Fibroblast of skin of right biceps (primary cell): ENCODE data around the gene TIE1.

Source experiments
- DNase-seq: peaks from one replicate; pipeline ENCODE4 v3.0.0-alpha.2; 2013

TIE1 gene

DNA sequence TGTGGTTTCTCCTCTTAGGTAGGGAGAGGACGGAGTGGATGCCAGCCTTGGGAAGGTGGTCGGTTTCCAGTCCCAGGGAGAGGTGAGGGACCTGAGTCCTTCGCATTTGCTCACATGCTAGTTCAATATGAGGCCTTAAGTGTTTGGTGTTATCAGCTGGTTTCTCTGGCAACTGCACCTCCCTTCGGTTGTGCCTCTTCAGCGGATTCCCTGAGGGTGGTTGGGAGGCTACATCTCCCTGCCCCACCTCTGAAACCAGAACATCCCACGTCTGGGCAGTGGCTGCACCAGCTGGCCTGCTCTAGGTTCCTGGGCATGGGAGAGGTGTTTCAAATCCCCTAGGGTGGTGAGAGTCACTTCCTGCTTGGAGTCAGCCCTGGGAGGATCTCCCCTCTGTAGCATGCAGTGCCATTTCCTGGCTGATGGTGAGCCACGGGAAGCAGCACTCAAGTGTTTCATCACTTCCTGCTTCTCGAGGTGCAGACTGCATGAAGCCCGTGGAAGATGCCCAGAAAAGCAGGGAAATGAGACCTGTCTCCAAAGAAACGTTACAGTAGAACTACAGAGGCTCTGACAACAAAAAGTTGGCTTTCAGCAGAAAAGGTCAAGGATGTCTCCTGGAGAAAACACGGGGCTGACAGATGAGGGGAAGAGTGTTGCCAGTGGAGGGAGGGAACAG lies 26.5 kb upstream of the TIE1 start:
- DNase-seq, result peak; percentile 70

DNA sequence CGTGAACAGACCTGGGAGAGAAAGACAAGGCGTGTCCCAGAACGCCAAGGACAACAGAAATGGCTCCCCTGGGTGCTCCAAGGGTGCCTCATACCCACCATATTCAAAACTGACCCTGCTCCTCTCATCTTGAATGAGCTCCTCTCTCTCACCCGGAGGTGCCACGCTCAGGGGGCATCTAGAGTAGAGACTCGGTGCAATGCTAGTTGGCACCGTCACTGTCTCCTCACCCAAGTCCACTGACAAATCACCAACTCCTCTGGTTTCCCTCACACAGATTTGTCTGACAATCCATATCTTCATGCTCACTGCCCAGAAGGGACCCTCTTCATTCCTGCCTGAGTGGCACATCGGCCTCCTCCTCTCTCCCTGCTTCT lies 26.0 kb upstream of the TIE1 start:
- no peak for DNase-seq

DNA sequence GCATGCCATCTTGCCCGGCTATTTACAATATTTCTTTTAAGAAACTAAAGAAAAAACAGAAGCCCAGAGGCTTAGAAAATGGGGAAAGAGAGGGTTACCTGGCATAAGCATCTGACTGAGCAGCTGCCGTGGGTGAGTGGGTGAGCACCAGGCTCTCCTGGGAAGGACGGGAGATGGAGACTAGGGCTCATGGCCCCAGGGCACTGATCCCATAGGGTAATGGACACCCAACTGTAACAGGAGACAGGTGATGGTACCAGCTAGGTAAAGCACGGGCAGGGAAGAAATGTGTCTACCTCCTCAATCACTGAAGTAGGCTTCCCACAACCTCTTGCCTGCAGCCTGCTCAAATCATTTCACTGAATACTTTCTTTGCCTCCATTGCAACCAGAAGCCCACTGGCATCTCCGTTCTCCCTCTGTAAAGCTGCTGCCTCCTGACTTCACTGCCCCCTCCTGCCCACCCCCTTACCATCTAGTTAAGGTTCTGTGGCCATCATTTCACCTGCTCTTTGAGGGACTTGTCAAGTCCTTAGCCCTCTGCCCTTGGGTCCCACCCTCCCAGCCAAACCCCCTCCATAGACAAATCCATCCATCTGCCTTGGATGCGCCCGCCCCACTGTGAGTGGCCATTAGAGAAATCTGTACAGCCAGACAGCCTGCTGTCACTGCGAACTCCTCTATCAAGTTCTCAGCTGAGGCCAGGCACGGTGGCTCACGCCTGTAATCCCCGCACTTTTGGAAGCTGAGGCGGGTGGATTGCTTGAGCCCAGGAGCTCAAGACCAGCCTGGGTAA lies 24.8 kb upstream of the TIE1 start:
- DNase-seq, result no peak

DNA sequence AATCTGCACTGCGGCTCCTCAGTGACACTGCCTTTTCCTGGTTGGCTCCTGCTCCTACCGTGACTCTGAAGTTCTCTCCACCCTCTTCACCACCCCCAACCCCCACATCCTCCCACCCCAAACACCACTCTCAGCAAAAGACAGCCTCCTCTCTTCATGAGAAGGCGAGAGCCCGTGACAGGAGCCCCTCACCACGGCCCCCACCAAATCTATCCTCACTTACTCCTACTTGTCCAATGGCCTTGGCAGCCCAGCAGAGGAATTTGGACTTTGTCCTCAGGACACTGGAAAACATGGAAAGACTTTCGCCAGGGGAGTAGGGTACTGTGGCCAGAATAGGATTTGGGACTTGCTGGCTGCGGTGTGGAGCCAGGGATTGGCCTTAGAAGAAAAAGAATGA lies 24.1 kb upstream of the TIE1 start:
- DNase-seq, result no peak

DNA sequence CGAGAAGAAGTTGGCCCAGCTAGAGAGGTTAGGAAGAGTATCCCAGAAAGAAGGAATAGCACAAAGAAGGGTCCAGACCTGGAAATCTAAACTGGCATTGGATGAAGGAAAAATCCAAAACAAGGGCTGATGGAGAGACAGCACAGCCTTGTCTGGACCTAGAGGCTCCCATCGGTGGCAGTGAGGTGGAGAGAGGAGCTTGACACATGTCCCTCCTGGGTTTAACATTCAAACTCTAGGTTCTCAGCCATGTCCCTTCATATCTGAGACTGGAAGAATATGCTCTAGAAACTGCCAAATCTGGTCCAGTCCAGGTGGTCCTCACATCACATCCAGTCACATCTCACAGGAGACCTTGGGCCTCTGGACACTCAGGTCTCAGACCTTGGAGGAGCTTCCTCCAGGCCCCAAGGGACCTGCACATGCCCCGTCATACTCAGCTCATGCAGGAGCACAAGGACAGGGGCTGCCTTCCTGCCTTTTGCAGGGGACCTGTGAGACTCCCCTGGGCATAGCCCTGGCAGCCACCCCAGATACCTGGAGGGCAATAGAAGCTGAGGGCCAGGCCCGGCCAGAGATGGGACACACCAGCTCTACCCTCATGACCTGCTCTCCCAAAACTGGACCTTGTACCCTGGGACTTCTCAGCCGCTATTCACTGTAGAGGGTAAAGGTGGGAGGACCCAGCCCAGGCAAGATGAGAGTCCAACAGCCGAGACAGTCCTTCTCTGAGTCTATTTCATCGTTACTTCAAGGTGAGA lies 23.5 kb upstream of the TIE1 start:
- DNase-seq, result no peak

DNA sequence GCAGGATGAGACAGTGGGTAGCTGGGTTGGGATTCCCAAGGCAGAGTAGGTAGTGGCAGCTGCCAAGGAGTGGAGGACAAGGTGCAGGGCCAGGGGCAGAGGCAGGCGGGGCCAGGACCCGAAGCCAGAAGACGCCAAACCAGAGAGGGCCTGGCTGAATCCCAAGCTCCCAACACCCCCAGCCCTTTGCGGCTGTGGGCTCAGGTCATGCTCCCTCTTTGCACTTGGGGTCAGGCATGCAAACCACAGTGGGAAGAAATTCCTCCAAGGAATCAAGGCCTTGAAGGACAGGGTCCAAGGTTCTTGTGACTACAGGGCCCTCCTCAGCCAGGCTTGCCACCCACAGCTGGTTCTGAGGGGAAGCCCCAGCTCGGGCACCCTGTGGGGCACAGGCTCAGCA lies 21.6 kb upstream of the TIE1 start:
- no peak for DNase-seq

DNA sequence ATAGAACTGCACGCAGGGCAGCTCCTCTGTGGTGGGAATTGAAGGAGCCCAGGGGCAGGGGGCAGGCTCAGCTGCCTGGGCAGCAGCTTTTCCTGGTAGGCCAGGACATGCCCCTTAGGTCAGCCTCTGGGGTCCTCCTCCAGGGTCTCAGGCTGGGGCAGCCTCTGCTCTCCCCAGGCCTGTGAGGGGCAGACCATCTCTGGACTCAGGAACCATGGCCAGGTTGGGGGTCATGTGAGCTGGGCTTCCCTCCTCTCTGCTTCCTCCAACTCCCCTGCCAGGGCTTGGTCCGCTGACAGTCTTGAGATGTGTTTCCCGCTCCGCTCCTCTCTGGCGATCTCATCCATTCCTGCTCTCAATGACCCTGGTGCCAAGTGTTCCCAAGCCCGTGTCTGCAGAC lies 21.1 kb upstream of the TIE1 start:
- DNase-seq, result no peak

DNA sequence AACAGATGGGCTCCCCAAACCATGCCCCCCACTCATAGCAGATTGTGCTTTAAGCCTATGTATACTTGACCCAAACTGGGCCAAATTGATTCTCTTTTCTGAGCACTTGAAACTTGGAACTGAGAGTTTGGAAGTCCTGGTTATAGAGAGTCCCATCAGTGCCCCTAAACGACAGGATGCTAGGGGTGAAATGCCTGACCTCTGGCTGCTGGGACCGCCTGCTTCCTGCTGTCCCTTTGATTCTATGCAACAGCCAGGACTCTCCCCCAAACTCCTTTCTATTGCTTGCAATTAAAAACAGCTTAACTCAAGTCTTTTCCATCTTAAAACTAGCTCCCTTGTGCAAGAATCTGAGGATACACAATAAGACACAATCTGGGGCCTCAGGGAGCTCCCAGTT lies 20.1 kb upstream of the TIE1 start:
- DNase-seq, result no peak

DNA sequence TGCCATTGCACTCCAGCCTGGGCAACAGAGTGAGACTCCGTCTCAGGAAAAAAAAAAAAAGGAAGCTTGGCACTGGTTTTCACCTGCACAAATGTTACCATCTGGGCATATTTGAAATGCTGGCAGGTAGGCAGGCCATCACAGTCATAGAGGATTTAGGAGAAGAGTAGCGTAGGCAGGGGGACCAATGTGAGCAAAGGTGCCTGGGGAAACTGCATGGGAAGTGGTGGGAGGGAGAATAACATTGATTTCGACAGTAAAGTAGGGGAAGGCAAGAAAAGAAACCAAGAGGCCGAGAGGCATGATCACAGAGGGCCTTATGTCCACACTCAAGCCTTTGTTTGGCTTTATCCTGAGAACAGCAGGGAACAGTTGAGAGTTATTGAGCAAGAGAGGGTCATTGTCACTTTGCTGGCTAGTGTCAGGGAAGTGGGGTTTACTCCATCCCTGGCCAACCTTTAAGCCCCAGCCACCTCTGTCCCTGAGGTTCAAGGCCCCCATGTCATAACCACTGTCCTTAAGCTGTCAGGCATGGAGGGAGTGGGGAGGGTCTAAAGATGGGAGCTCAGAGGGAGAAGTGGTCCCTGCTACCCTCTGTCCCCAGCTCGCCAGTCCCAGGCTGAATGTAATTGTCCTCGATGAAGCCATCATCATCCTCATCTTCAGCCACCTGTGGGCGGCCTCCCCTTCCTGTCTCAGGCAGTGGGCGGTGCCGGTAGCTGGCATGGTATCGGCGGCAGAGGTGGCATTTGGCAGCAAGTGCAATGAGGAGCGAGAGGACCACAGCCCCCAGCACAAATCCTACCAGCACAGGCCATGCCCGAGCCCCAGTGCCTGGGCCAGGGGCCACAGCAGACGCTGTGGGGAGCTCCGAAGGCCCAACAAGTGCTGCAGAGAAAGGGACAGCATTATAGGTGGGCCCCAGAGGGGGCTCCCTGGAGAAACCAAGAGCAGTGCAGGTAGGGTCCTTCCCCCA lies 18.3 kb upstream of the TIE1 start:
- no peak for DNase-seq

DNA sequence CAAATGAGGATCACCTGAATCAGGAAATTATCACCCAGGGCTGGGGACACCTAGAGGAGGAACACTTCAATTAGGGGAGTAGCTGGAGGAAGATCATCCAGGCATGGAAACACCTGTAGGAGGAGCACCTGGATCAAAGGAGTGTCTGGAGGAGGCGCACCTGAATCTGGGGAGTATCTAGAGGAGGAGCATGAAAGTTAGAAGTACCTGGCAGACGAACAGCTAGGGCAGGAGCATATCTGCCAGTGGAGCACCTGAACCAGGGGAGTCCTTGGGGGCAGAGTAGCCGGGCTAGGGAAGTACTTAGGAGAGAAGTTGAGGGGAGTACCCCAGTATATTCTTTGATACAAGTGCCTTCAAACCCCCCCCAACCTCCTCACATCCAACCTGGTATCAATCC lies 16.7 kb upstream of the TIE1 start:
- DNase-seq, result no peak

DNA sequence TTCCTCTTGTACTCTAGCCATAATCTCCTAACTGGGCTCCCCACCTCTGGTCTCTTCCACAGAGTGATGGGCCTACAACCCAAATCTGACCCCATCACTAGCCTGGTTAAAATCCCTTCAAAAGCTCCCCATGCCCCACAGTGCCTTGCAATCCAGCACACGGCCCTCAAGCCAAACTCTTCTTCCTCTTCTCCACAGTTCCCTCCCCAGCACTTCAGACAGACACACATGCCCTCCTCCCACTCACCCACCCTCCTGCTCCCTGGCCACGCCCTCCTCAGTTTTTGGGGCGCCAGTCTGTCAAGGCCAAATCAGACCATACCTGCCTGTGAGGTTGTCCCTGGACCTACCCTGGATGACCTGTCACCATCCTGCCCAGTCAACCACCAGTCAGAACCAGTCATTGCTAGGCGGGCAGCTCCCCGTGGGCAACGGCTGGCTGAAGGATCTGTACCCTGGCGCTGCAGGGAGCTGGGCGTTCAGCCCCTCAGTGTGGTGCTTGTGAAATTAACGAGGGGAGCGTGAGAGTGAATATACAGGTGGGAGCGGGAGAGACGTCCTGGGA lies 16.2 kb upstream of the TIE1 start:
- no peak for DNase-seq

DNA sequence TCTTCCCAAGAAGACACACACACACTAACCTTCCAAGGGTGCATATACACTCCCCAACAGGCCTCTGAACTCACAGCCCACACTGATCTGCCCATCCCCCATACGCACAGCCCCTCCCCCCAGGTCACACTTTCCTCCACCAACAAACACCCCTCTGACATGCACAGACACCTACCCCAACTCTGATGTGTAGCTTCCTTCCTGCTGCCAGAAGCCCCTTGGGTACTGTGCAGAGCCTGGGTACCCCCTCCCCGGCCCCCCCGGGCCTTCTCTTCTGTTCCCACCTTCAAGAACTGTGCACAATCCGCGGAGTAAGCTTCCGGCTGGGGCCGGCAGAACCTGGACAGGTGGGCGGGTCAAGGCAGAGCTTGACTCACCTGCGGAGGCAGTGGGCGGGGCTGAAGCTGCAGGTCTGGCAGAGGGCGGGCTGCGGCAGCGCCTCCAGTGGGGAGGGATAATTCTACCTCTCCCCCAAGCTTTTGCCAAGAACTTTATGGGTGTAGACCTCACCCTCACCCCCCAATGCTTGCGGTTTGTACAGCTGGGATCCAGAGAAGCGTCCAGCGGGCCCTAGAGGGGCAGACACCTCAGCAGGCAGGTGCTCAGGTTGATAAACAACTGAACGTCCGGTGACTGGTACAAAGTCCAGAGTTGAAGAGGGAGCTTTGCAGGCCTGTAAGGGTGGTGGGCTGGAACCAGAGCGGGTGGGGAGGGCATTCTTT lies 15.4 kb upstream of the TIE1 start, which contains the start of gene C1orf210:
Gene C1orf210, minus strand, starts transcription at position 313 of the 722 bp plus-strand sequence. CDS start 2,311 bp downstream, outside the sequence.
- DNase-seq, result no peak

DNA sequence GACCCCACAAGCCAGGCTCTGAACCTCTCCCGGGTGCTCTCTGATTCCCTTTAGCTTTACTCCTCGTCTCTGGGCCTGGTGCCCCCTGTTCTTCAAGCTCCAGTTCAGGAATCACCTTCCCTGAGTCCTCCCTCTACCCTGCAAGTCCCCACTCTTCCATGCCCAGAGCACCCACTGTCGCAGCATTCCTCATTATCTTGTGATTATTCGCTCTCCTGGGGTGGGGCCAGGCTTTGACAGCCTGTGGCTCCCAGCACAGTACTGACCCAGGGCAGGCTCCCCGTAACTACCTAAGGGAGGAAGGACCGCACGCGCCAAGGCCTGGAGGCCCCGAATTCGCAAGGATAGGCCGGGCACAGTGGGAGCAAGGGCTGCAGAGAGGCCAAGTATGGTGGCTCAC lies 14.7 kb upstream of the TIE1 start:
- DNase-seq, result no peak

DNA sequence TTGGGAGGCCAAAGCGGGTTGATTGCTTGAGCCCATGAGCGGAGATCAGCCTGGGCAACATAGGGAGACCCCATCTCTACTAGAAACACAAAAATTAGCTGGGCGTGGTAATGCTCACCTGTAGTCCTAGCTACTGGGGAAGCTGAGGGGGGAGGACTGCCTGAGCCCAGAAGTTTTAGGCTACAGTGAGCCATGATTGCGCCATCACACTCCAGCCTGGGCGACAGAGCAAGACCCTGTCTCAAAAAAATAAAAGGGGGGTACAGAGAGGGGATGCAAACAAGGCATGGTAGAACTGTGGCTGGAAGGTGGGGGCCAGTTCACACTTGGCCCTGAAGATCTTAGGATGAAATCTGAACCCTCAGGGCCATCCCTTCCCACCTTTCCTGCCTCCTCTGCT lies 14.2 kb upstream of the TIE1 start:
- no peak for DNase-seq

DNA sequence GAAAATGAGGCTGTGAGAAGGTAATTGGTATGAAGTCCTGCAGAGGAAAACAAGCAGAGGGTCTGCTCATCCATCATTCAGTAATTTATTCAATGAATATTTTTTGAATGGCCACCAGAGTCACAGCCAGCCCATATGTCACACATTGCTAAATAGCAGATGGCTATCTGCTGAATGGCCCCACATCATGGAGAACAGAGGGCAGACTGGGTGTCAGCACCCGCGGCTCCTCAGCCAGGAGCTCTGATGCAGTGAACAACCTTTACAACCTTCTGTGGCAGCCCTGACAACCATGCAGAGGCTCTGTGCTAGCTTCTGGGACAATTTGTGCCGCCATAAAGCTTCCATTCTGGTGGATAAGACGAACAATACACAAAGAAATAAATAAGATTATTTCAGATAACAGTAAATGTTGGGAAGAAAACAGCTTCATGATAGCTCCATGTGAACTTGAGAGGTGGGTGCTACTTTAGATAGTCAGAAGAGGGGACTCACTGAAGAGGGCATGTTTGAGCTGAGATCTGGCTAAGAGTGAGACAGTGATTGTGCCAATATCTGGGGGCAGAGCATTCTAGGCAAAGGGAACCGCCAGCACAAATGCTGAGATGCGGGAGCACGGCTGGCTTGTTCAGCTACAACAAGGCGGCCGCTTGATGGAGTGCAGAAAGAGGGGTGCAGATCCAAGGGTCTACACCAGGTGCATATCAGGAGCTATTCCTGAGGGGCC lies 12.6 kb upstream of the TIE1 start:
- no peak for DNase-seq

DNA sequence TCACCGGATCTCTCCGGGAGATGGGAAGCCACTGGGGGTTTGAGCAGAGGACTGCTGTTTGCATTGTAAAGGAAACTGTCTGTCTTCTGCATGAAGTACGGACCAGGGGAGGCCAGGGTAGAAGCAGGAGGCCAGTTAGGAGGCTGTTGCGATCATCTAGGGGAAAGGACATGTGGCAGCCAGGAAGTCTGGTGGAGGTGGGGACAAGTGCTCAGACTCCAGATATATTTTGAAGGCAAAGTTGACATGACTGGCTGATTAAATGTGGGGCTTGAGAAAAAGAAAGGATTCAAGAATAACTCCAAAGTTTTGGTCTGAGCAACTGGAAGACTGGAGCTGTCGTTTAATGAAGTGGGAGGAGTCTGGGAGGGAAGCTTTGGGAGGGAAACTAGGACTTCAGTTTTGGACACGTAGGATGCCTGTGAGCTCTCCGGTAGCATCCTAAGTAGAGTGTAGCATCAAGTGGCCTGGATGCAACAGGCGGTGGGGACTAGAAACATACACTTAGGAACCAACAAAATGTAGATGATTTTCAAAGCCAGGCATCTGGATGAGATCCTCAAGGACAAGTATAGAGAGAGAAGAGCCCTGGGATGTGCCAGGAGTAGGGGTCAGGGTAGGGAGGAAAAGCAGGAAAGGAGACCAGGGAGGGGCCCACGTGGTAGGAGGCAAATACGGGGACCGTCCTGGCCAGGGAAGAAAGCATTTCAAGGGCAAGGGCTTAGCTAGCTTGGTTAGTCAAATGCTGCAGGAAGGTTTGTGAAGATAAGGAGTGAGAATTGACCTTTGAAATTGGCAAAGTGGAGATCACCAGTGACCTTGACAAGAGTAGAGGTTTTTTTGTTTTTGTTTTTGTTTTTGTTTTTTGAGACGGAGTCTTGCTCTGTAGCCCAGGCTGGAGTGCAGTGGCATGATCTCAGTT lies 11.7 kb upstream of the TIE1 start:
- no peak for DNase-seq

DNA sequence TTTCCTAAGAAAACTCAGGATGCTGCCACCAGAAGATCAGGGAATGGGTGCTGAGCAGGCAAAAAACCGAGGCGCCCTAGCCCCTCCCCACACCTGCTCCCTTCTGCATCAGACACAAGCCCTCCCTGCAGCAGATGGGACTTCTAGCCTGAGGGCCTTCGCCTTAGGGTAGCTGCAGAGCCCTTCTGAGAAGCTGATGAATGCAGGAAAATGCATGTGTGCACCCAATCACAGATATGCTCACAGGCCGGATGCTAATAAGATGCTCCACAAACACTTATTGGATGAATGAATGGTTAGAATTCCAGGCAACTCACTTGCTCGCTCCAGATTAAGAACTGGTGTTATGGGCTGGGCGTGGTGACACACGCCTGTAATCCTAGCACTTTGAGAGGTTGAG lies 8.6 kb upstream of the TIE1 start:
- DNase-seq, result no peak

DNA sequence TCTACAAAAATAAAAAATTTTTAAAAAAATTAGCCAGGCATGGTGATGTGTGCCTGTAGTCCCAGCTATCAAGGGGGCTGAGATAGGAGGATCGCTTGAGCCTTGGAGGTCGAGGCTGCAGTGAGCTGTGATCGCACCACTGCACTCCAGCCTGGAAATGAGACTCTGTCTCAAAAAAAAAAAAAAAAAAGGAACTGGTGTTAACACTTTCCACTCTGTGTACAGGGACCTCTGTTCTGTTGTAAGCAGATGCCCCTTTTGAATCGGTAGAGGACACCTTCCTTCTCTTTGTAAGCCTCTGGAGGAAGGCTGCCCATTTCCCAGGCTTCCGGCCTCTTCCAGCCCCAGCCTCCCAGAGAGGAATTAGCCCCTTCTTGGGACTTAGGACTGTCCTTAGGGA lies 8.1 kb upstream of the TIE1 start:
- DNase-seq, result no peak

DNA sequence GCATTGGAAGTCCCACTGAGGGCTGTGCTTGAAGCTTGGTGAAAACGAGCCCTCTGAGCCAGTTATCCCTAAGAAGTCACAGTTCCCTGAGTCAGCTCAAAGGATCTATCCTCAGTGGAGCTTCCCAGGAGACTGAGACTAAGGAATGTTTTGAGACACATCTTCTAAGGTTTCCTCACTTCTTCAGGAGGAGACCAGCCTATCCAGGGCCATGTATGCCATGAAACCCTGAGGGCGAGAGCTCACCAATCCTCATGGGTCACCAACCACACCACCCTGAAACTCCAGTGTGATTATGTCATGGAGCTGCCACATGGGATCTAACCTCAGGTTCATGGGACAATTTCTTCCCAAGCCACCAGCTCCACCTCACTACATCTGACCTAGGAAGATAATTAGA lies 7.6 kb upstream of the TIE1 start:
- no peak for DNase-seq
